Measurements from ENCODE around the gene SLC12A7. TPM values are rescaled to one million over a fixed set of nuclear protein-coding genes. Genes with fewer than 3 reads are reported as not detected.

Gene SLC12A7
- total and polyA plus RNA-seq, 2 of the 13 experiments (the other 11 are each of a cell fraction or from before 2014, with no cell fraction given), result 14.0 to 18.5 TPM

GRCh38 chr5:1089621-1090040 is 22.2 kb downstream of the SLC12A7 start:
- H3K4me3 ChIP-seq (replicated peaks in 1 of 3; ENCODE audit: insufficient read depth in 1 of 3, low read depth in 2 of 3, low read length in 3 of 3), result no peak overlapping the region
- H2AFZ ChIP-seq (ENCODE audit: low read length), result no peak overlapping the region
- no TSS peak for BruUV-seq (replicated peaks)
- H3K27ac ChIP-seq (ENCODE audit: extremely low read length, insufficient read depth, low read length), result no peak overlapping the region
- TF ChIP-seq, protein P1, sequence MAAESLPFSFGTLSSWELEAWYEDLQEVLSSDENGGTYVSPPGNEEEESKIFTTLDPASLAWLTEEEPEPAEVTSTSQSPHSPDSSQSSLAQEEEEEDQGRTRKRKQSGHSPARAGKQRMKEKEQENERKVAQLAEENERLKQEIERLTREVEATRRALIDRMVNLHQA (CRISPR knock-in tag; IDR thresholded peaks at IDR 0.05), result no peak
- TF ChIP-seq AGO2 (optimal IDR thresholded peaks at IDR 0.05; ENCODE audit: low read depth, low read length) (peak; percentile 54), EP300 (IDR thresholded peaks at IDR 0.05; ENCODE audit: low read depth in 2 of 2, low read length in 2 of 2) (no peak), EP300 (CRISPR knock-in tag; IDR thresholded peaks at IDR 0.05; ENCODE audit: borderline replicate concordance) (no peak), ISL2 (CRISPR knock-in tag; IDR thresholded peaks at IDR 0.05) (no peak)
- peaks cover 36 to 81% of the 10 kb centered on the region in 2 experiments for H3K36me3 ChIP-seq (replicated peaks in 1 of 2; ENCODE audit: control insufficient read depth in 1 of 2, insufficient read depth in 2 of 2, low read length in 2 of 2)
- H3K4me1 ChIP-seq (ENCODE audit: insufficient read depth, low read length), result no peaks in the 10 kb centered on the region
- in situ Hi-C loops (cut with HindIII; ENCODE audit: extremely low pct_ligation_motif_present, low pct_unique_long_range_greater_than_20kb), result no loop called here
- 94% methylated on average over 14 of the region's 15 CpGs for WGBS (ENCODE audit: low lambda C conversion rate)
- H3K4me2 ChIP-seq (ENCODE audit: low read depth, low read length), result no peak overlapping the region
- CTCF ChIA-PET (ENCODE audit: low intra/inter-chr PET ratio, low total read pairs), result no interaction called here
- no peaks in the 10 kb centered on the region for H3K9me3 ChIP-seq (ENCODE audit: low read length)
- H3K79me2 ChIP-seq (ENCODE audit: insufficient read depth, low read length), result no peaks in the 10 kb centered on the region
- H4K20me1 ChIP-seq (ENCODE audit: insufficient read depth, low read length), result no peaks in the 10 kb centered on the region
- H3K9ac ChIP-seq (ENCODE audit: insufficient read depth, low read depth, low read length), result no peak overlapping the region
- no peaks in the 10 kb centered on the region for H3K27me3 ChIP-seq (ENCODE audit: control insufficient read depth in 1 of 2, insufficient read depth in 2 of 2, low read length in 2 of 2)
- FAIRE-seq (no peak), ATAC-seq (no peak), DNase-seq (ENCODE audit: low spot score) (no peak)
- intact Hi-C loops (cut with micrococcal nuclease; ENCODE audit: unreplicated experiment), result no loop called here
- POLR2A ChIA-PET, result no interaction called here

GRCh38 chr5:1089146-1089545 is 22.7 kb downstream of the SLC12A7 start:
- in situ Hi-C loops (cut with HindIII; ENCODE audit: extremely low pct_ligation_motif_present, low pct_unique_long_range_greater_than_20kb), result no loop called here
- FAIRE-seq (no peak), DNase-seq (ENCODE audit: low spot score) (no peak), ATAC-seq (no peak)
- ChIA-PET POLR2A (no interaction called here), CTCF (ENCODE audit: low intra/inter-chr PET ratio, low total read pairs) (no interaction called here)
- no peaks in the 10 kb centered on the region for H3K9me3 ChIP-seq (ENCODE audit: low read length)
- no peak overlapping the region for H3K4me3 ChIP-seq (replicated peaks in 1 of 3; ENCODE audit: insufficient read depth in 1 of 3, low read depth in 2 of 3, low read length in 3 of 3)
- H3K27ac ChIP-seq (ENCODE audit: extremely low read length, insufficient read depth, low read length), result no peak overlapping the region
- no peaks in the 10 kb centered on the region for H3K27me3 ChIP-seq (ENCODE audit: control insufficient read depth in 1 of 2, insufficient read depth in 2 of 2, low read length in 2 of 2)
- H2AFZ ChIP-seq (ENCODE audit: low read length), result no peak overlapping the region
- H3K79me2 ChIP-seq (ENCODE audit: insufficient read depth, low read length), result no peaks in the 10 kb centered on the region
- no peak overlapping the region for H3K4me2 ChIP-seq (ENCODE audit: low read depth, low read length)
- intact Hi-C loops (cut with micrococcal nuclease; ENCODE audit: unreplicated experiment), result no loop called here
- H3K9ac ChIP-seq (ENCODE audit: insufficient read depth, low read depth, low read length), result no peak overlapping the region
- no TSS peak for BruUV-seq (replicated peaks)
- H4K20me1 ChIP-seq (ENCODE audit: insufficient read depth, low read length), result no peaks in the 10 kb centered on the region
- H3K4me1 ChIP-seq (ENCODE audit: insufficient read depth, low read length), result no peaks in the 10 kb centered on the region
- H3K36me3 ChIP-seq (replicated peaks in 1 of 2; ENCODE audit: control insufficient read depth in 1 of 2, insufficient read depth in 2 of 2, low read length in 2 of 2), result peaks cover 35 to 83% of the 10 kb centered on the region in 2 experiments
- WGBS (ENCODE audit: low lambda C conversion rate), result 94% methylated on average over 8 of the region's 11 CpGs
- TF ChIP-seq, protein P2, sequence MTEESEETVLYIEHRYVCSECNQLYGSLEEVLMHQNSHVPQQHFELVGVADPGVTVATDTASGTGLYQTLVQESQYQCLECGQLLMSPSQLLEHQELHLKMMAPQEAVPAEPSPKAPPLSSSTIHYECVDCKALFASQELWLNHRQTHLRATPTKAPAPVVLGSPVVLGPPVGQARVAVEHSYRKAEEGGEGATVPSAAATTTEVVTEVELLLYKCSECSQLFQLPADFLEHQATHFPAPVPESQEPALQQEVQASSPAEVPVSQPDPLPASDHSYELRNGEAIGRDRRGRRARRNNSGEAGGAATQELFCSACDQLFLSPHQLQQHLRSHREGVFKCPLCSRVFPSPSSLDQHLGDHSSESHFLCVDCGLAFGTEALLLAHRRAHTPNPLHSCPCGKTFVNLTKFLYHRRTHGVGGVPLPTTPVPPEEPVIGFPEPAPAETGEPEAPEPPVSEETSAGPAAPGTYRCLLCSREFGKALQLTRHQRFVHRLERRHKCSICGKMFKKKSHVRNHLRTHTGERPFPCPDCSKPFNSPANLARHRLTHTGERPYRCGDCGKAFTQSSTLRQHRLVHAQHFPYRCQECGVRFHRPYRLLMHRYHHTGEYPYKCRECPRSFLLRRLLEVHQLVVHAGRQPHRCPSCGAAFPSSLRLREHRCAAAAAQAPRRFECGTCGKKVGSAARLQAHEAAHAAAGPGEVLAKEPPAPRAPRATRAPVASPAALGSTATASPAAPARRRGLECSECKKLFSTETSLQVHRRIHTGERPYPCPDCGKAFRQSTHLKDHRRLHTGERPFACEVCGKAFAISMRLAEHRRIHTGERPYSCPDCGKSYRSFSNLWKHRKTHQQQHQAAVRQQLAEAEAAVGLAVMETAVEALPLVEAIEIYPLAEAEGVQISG (CRISPR knock-in tag; IDR thresholded peaks at IDR 0.05), result no peak
- no peak for TF ChIP-seq ZBTB2 (CRISPR knock-in tag; IDR thresholded peaks at IDR 0.05; ENCODE audit: low read depth)
- no peak for TF ChIP-seq ZNF256 (CRISPR knock-in tag; conservative IDR thresholded peaks at IDR 0.05)
- no peak for TF ChIP-seq ELF4 (CRISPR knock-in tag; IDR thresholded peaks at IDR 0.05; ENCODE audit: borderline replicate concordance)
- no peak for TF ChIP-seq PAWR (CRISPR knock-in tag; IDR thresholded peaks at IDR 0.05; ENCODE audit: borderline replicate concordance)
- no peak for TF ChIP-seq ZNF607 (CRISPR knock-in tag; IDR thresholded peaks at IDR 0.05; ENCODE audit: borderline replicate concordance)
- TF ChIP-seq TRIM24 (CRISPR knock-in tag; IDR thresholded peaks at IDR 0.05), result no peak
